ENCODE results near the gene NSUN2. TPM values are rescaled to one million over a fixed set of nuclear protein-coding genes. Genes with fewer than 3 reads are reported as not detected.
A peak's percentile ranks its signal among the peaks of the same experiment; 100 is the strongest.
"Not testable (repeated sequence)": the region's sequence is repeated elsewhere in the genome, so short reads cannot be mapped to it uniquely, and the experiment has no call there.

Gene NSUN2
- total RNA-seq, 1 experiment from 2014 or later: 124 TPM

- DNase-seq (ENCODE audit: low read depth, low spot score): peak; percentile 86
- in situ Hi-C loops (cut with HindIII; ENCODE audit: low pct_unique_long_range_greater_than_20kb, low sequenced_read_pairs): no loop called here
Measured at GRCh38 chr5:6576861-6577501, 55.9 kb downstream of the NSUN2 start.

GRCh38 chr5:6574537-6575245 is 58.2 kb downstream of the NSUN2 start:
- DNase-seq (ENCODE audit: low read depth, low spot score): peak; percentile 29
- in situ Hi-C loops (cut with HindIII; ENCODE audit: low pct_unique_long_range_greater_than_20kb, low sequenced_read_pairs): no loop called here

DNA sequence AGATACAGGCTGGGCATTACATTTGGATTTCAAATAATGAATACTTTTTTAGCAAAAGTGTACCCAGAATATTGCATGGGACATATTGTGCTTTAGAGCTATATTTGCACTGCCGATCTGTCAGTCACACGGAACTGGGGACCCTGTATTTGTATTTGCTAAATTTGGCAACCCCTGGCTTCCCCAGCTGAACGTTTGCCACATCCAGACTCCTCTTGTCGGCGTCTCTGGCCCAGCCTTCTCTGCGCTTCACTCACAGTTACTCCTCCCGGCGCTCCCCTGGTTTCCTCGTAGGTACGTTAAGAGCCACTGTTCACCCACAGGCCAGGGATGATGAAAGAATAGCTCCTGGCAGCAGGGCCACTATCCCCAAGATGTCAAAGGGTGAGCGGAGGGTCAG is 58.7 kb downstream of the NSUN2 start:
- no peak for DNase-seq (ENCODE audit: low read depth, low spot score)
- in situ Hi-C loops (cut with HindIII; ENCODE audit: low pct_unique_long_range_greater_than_20kb, low sequenced_read_pairs): no loop called here

GRCh38 chr5:6573651-6574101 is 59.2 kb downstream of the NSUN2 start:
- in situ Hi-C loops (cut with HindIII; ENCODE audit: low pct_unique_long_range_greater_than_20kb, low sequenced_read_pairs): no loop called here
- DNase-seq (ENCODE audit: low read depth, low spot score): no peak

DNA sequence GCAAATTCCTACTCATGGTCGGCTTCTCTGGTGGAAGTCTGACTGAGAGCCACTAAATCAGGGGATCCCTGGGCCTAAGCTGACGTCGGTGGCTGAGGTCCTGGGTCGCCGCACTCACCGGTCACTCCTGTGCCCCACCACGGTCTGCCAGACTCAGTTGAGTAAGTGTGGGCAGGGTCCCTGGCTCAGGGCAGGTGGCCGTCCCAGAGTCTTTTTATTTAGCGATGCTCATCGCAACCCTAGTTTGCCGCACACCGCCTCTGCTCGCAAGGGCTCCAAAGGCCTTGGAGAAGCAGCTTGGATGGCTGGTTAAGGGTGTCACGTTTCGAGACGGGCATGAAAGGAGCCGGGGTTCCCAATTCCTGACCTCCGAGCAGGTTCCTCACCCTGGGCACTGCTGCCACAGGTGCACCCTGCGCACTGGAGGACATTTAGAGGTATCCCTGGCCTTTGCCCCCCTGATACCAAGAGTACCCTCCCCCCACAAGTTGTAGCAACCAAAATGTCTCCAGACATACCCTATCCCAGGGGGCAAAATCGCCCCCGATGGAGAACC is 59.9 kb downstream of the NSUN2 start:
- DNase-seq (ENCODE audit: low read depth, low spot score): no peak
- in situ Hi-C loops (cut with HindIII; ENCODE audit: low pct_unique_long_range_greater_than_20kb, low sequenced_read_pairs): no loop called here

DNA sequence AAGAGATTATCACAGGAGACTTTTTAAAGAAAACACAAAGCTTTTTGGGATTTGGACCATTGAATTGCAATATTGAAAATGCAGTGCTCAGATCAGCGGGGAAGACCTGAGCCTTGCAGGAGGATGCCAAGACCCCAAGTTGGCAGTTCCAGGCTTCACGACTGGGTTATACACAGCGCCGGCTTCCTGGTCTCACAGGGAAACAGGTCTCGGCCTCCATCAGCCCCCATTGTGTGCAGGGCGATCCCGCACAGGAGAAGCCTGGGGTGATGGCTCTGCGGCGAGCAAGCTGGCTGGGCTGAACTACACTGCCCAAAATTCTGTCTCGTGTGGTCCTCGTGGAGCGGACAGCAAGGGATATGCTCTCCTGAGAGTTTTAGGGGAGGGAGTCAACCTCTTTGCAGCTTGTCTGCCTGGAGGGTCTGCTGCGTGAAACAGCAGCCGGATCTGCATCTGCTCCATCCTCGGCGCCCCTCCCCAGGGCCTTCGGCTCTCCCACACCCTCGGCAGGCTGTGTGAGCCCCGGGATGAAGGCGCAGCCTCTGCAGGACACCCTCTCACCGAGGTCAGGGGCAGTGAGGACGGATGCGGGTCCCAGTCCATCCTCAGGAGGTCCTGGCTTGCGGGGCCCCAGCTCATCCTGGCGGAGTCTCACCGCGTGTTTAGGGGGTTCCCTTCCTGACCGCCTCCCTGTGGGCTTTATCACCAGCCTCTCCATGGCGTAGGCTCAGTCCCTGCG is 60.6 kb downstream of the NSUN2 start:
- in situ Hi-C loops (cut with HindIII; ENCODE audit: low pct_unique_long_range_greater_than_20kb, low sequenced_read_pairs): no loop called here

DNA sequence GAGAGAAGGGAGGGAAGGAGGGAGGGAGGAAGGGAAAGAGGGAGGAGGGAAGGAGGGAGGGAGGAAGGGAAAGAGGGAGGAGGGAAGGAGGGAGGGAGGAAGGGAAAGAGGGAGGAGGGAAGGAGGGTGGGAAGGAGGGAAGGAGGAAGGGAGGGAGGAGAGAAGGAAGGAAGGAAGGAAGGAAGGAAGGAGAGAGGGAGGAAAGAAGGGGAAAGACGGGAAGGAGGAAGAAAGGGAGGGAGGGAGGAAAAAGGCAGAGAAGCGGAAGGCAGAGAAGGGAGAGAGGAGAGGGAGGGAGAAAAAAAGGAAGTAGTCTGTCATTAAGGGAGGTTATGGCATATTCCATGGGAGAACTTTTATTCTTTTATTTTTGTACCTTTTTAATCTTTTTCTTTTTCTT is 61.2 kb downstream of the NSUN2 start:
- in situ Hi-C loops (cut with HindIII; ENCODE audit: low pct_unique_long_range_greater_than_20kb, low sequenced_read_pairs); DNase-seq (ENCODE audit: low read depth, low spot score): not testable (repeated sequence)

More for the DNA sequence above, 60.6 kb downstream of the NSUN2 start:
- DNase-seq (ENCODE audit: low read depth, low spot score): no peak

- DNase-seq (ENCODE audit: low read depth, low spot score): no peak
- in situ Hi-C loops (cut with HindIII; ENCODE audit: low pct_unique_long_range_greater_than_20kb, low sequenced_read_pairs): no loop called here
Measured at GRCh38 chr5:6570530-6570929, 62.3 kb downstream of the NSUN2 start.

DNA sequence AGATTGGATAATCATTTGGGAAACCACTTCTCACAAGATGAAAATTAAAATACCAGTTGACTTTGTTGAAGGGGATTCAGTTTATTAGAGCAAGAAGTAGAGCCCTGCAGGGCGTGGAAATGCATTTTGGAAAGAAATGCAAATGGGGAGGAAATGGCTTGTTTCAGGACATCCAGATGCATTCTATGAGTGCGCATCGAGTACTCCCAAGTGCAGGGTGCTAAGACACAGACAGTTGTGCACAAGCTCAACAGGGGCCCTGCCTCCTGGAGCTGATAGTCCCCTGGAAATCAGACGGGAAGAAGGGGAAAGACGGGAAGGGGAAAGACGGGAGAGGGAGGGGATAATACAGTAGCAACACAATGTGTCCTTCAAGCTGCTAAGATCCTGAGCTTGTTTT is 64.0 kb downstream of the NSUN2 start:
- in situ Hi-C loops (cut with HindIII; ENCODE audit: low pct_unique_long_range_greater_than_20kb, low sequenced_read_pairs): no loop called here
- DNase-seq (ENCODE audit: low read depth, low spot score): no peak

GRCh38 chr5:6568383-6568782 is 64.5 kb downstream of the NSUN2 start:
- in situ Hi-C loops (cut with HindIII; ENCODE audit: low pct_unique_long_range_greater_than_20kb, low sequenced_read_pairs): no loop called here
- no peak for DNase-seq (ENCODE audit: low read depth, low spot score)

GRCh38 chr5:6567835-6568234 is 65.0 kb downstream of the NSUN2 start:
- in situ Hi-C loops (cut with HindIII; ENCODE audit: low pct_unique_long_range_greater_than_20kb, low sequenced_read_pairs): no loop called here
- DNase-seq (ENCODE audit: low read depth, low spot score): no peak

- in situ Hi-C loops (cut with HindIII; ENCODE audit: low pct_unique_long_range_greater_than_20kb, low sequenced_read_pairs): no loop called here
- no peak for DNase-seq (ENCODE audit: low read depth, low spot score)
Measured at GRCh38 chr5:6567068-6567467, 65.8 kb downstream of the NSUN2 start.

GRCh38 chr5:6565492-6565891 is 67.4 kb downstream of the NSUN2 start:
- no peak for DNase-seq (ENCODE audit: low read depth, low spot score)
- in situ Hi-C loops (cut with HindIII; ENCODE audit: low pct_unique_long_range_greater_than_20kb, low sequenced_read_pairs): no loop called here

DNA sequence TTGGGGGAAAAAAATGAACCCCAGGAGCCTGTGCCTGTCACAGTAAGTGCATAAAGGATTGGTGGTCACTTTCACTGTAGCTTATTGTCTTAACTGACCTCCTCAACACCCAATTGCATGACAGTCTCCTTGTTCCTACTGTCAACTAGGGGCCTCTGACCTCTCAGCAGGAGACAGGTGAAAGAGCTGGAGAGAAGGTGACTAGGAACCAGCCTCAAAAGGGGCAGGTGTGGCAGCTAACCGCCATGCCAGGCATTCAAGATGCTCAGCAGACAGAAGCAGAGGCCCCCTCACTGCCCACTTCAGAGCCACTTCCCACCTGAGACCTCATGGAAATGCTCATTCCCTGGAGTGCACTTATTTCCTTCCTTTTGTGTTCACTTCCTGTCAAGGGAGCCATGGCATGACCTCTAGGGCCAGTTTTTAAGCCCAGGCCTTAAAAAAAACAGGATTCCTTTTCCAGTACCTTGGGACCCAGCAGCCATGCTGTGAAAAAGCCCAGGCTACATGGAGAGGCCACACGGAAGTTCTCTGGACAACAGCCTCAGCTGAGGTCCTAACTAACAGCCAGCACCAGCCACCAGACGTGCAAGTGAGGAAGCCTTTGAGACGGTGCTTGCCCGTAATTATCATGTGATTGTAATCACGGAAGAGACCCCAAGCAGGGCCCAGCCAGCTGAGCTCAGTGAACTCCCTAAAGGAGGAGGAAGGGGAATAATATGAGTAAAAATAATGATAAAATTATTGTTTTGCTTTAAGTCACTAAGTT is 74.9 kb downstream of the NSUN2 start:
- in situ Hi-C loops (cut with HindIII; ENCODE audit: low pct_unique_long_range_greater_than_20kb, low sequenced_read_pairs): no loop called here
- DNase-seq (ENCODE audit: low read depth, low spot score): no peak

GRCh38 chr5:6556802-6557102 is 76.1 kb downstream of the NSUN2 start:
- in situ Hi-C loops (cut with HindIII; ENCODE audit: low pct_unique_long_range_greater_than_20kb, low sequenced_read_pairs): no loop called here

DNA sequence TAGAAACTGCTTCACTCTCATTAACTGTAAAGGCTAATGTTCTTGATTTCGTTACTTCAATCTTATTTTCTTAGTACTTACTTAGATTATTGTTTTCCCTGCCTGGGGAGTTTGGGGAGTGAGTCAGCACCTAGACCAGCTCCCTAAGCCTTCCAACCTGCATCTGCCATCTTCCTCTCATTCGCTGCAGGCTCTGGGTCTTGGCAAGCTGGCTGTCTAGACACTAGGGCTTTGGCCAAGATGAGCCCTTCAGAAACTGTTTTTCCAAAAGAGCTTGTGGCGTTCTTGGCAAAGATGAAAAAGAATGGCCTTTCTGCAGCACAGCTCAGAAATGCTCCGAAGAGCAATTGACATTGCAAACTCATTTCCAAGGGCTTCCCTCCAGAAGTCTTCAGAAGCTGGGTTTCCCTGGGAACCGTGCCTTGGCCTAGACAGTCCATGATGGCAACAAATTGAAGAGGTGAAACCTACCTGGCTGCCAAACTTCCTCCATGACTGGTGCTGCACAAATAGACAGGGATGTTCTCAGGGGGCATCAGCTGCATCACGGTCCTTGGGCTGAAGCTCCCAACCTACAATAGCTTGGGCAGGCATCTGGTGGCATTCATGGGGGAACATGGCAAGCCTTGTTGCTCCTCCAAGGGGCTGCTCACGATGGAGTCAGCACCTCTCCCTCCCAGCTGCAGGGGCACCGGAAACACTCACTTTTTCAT is 76.6 kb downstream of the NSUN2 start:
- in situ Hi-C loops (cut with HindIII; ENCODE audit: low pct_unique_long_range_greater_than_20kb, low sequenced_read_pairs): no loop called here
- no peak for DNase-seq (ENCODE audit: low read depth, low spot score)

More at GRCh38 chr5:6556802-6557102, 76.1 kb downstream of the NSUN2 start:
- no peak for DNase-seq (ENCODE audit: low read depth, low spot score)

DNA sequence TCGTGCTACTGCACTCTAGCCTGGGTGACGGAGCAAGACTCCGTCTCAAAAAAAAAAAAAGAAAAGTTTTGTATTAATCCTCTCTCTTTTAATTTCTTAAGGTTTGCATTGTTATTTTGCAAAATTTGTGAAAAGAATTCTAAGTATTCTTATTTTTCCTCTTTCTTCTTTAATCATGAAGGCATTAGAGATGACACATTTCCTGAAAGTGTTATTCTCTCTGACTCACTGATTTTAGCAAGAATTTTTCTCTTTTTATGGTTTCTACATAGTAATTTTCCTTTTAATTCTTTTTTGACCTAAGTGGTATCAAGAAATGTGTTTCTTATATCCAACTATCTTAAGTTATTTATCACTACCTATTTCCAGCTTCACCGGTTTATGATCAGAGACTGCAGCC is 78.0 kb downstream of the NSUN2 start:
- in situ Hi-C loops (cut with HindIII; ENCODE audit: low pct_unique_long_range_greater_than_20kb, low sequenced_read_pairs): no loop called here
- DNase-seq (ENCODE audit: low read depth, low spot score): no peak

Measured in SK-MEL-5 (cell line).